GM18868 (cell line): ENCODE measurements around the gene RNF40.

Experiments
- ATAC-seq: cut with Tn5 transposase; IDR thresholded peaks from one replicate; pipeline ENCODE4 v1.9.1; 2021; ENCODE audit warnings: mild to moderate bottlenecking, moderate library complexity; ENCODE audit not compliant: unreplicated experiment

The RNF40 gene

GRCh38 chr16:30761928-30762902 is at the start of gene RNF40, which contains the start of gene CFAP119:
Gene RNF40, plus strand, starts transcription at chr16:30762322. Its CDS starts 224 bp downstream, at chr16:30762546.
Gene CFAP119, minus strand, starts transcription at chr16:30762062. Its CDS starts 314 bp downstream, at chr16:30761748.
- peak; percentile 91 for ATAC-seq

GRCh38 chr16:30715750-30716445 is 46.2 kb upstream of the RNF40 start:
- no peak for ATAC-seq

GRCh38 chr16:30720086-30720485 is 42.0 kb upstream of the RNF40 start:
- no peak for ATAC-seq

- no peak for ATAC-seq
Measured at GRCh38 chr16:30720694-30721093, 41.4 kb upstream of the RNF40 start.

- ATAC-seq, result no peak
Measured at GRCh38 chr16:30721167-30721566, 41.0 kb upstream of the RNF40 start.

- ATAC-seq, result no peak
Measured at GRCh38 chr16:30721606-30722005, 40.5 kb upstream of the RNF40 start.

GRCh38 chr16:30722443-30722842 is 39.7 kb upstream of the RNF40 start:
- no peak for ATAC-seq

GRCh38 chr16:30722916-30723315 is 39.2 kb upstream of the RNF40 start:
- no peak for ATAC-seq

GRCh38 chr16:30723725-30724355 is 38.3 kb upstream of the RNF40 start:
- ATAC-seq, result no peak

- no peak for ATAC-seq
Measured at GRCh38 chr16:30724641-30725417, 37.3 kb upstream of the RNF40 start.

- ATAC-seq, result no peak
Measured at GRCh38 chr16:30725418-30725792, 36.7 kb upstream of the RNF40 start.

GRCh38 chr16:30728321-30728720 is 33.8 kb upstream of the RNF40 start:
- no peak for ATAC-seq

- no peak for ATAC-seq
Measured at GRCh38 chr16:30728899-30729672, 33.0 kb upstream of the RNF40 start.

GRCh38 chr16:30731411-30731810 is 30.7 kb upstream of the RNF40 start:
- ATAC-seq, result no peak

- ATAC-seq, result no peak
Measured at GRCh38 chr16:30736995-30737793, 24.9 kb upstream of the RNF40 start.

GRCh38 chr16:30737794-30738648 is 24.1 kb upstream of the RNF40 start:
- no peak for ATAC-seq

GRCh38 chr16:30738984-30739951 is 22.9 kb upstream of the RNF40 start:
- no peak for ATAC-seq
